UCSD-AML1 (cell line): Measurements from ENCODE around the gene RAB7A.
"Not testable (repeated sequence)": the region's sequence is repeated elsewhere in the genome, so short reads cannot be mapped to it uniquely, and the experiment has no call there.

Source experiments
- DNase-seq: peaks from one replicate; lab custom pipeline; 2025; ENCODE audit not compliant: unreplicated experiment; lab: John Stamatoyannopoulos, UW

Gene RAB7A

GRCh38 chr3:128710816-128711433, 15.1 kb upstream of the RAB7A start:
- no peak for DNase-seq

- DNase-seq: no peak
Measured at GRCh38 chr3:128712848-128713247, 13.1 kb upstream of the RAB7A start.

- peak; percentile 49 for DNase-seq
Measured at GRCh38 chr3:128714887-128715491, 11.0 kb upstream of the RAB7A start.

GRCh38 chr3:128718892-128719291, 7.1 kb upstream of the RAB7A start:
- DNase-seq: not testable (repeated sequence)

GRCh38 chr3:128720891-128721290, 5.1 kb upstream of the RAB7A start:
- no peak for DNase-seq

GRCh38 chr3:128723477-128723876, 2.5 kb upstream of the RAB7A start:
- no peak for DNase-seq

- no peak for DNase-seq
Measured at GRCh38 chr3:128725547-128726022, 398 bp upstream of the RAB7A start.

- DNase-seq: no peak
Measured at GRCh38 chr3:128727059-128727458, 1.1 kb downstream of the RAB7A start.

- no peak for DNase-seq
Measured at GRCh38 chr3:128727485-128727884, 1.5 kb downstream of the RAB7A start.

GRCh38 chr3:128727996-128728395, 2.0 kb downstream of the RAB7A start:
- no peak for DNase-seq

GRCh38 chr3:128728521-128728920, 2.5 kb downstream of the RAB7A start:
- DNase-seq: not testable (repeated sequence)

GRCh38 chr3:128730471-128730870, 4.5 kb downstream of the RAB7A start:
- DNase-seq: no peak

- no peak for DNase-seq
Measured at GRCh38 chr3:128734523-128735189, 8.7 kb downstream of the RAB7A start.

GRCh38 chr3:128735287-128735686, 9.3 kb downstream of the RAB7A start:
- DNase-seq: no peak

- DNase-seq: no peak
Measured at GRCh38 chr3:128735884-128736283, 9.9 kb downstream of the RAB7A start.

- DNase-seq: no peak
Measured at GRCh38 chr3:128736601-128737000, 10.6 kb downstream of the RAB7A start.

GRCh38 chr3:128740621-128741020, 14.6 kb downstream of the RAB7A start:
- DNase-seq: no peak

GRCh38 chr3:128742821-128743594, 17.0 kb downstream of the RAB7A start:
- DNase-seq: no peak

GRCh38 chr3:128745742-128746141, 19.8 kb downstream of the RAB7A start:
- DNase-seq: no peak

- no peak for DNase-seq
Measured at GRCh38 chr3:128746881-128747280, 20.9 kb downstream of the RAB7A start.

- DNase-seq: no peak
Measured at GRCh38 chr3:128748557-128748956, 22.6 kb downstream of the RAB7A start.

- DNase-seq: no peak
Measured at GRCh38 chr3:128749035-128749434, 23.1 kb downstream of the RAB7A start.
